ENCODE measurements around the gene TFF2.

TFF2 gene

DNA sequence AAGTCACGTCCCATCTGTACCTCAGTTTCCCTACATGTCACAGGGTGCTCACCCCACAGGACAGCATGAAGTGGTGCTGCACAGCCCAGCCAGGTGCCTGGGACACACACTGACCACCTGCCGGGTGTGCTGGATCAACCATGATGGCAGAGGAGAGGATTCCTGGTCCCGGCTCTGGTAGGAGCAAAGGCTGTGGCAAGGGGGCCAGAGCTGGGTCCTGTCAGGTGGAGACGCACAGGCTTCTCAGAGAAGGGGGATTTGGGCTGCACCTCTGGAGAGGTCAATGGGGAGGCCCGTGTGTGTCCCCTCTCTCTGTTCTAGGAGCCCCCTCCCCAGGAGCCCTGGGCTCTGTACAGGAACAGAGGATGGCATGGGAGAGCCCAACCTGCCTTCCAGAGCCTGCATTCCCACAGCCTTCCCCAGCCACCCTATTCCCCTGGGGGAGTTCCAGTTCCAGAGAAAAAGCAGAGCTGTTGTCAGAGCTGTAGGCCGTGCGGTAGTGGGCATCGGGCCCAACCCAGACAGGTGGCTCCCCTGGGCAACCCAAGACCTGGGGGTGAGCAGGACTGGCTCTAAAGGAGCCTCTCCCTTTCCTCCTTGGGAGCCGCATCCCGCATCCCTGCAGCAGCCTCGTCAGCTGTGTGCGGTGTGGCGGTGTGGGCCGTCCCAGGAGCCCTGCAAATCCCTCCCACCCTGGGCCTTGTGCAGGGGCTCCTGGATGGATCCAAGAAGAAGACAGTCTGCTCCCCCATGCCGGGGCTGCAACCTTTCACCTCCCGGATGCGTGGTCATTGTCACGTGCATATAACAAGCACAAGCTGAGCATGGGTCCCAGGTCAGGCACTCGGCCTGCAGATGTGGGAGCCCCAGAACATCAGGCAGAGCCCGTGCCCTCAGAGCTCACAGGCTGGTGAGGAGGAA is 32.7 kb downstream of the TFF2 start:
- DNase-seq, result no peak

DNA sequence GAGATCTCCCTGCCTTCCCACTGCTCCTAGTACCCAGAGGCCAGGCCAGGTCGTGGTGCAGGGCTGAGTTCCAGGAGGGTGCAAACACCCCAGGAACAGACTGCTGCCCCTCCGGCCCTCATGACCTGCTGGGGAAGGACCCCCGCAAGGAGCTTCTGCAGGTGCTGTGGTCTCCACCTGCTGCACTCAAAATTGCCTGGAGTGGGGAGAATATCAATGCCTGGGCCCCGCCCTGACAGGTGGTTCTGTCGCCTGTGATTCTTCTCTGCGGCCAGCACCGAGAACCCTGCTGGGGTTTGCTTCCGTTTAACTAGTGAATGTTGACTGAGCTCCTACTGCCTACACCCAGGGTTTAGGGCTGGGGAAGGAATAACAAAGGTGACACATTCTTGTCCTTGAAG is 33.5 kb downstream of the TFF2 start:
- DNase-seq, result no peak

DNA sequence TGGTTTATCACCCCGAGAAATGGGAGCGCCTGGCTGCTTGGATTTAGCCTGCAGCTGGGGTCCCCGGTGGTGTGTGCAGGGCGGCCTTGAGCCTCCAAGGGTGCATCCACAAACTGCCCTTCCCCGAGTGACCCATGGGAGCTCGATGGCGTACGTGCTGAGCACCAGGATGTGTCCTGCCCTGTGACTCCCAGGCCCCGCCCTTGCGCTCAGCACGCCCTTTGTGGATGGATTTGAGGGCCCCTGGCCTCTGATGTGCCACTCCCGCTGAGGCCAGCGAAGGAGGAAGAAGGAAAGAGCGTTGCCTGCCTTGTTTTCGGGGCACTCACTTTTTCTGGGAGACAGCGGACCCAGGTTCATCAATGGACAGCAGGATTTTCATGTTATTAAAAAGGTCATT is 33.9 kb downstream of the TFF2 start:
- no peak for DNase-seq

DNA sequence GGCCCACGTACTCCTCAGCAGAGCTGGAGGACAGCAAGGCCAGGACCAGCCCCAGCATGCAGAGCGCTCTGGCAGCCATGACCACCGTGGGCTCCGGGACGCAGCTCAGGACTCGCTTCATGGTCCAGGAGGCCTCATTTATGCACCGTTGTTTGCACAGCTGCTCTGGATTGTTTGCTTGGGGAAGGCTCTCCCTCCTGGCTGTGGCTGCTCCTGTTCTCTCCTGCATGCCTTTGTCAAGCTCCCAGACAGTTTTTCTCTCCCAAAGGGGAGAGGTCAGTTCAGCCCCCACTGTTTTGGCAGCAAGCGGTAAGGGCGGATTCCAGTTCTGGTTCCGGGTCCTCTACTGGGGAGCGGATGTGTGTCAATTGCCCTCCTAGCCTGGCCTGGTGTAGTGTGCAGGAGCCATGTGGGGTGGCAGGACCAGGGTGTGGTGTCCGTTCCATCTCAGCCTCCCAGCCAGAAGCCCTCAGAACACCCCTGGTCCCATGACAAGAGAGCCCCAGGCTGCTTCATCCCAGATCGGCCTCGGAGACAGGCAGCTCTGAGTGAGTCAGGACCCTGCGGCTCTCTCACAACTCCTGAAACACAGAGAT is 35.4 kb downstream of the TFF2 start, which contains the start of gene TFF3:
TFF3 (minus strand) TSS at position 114 of the 596 bp plus-strand sequence; CDS start at position 79, 35 bp downstream.
- peak; percentile 32 for DNase-seq

DNA sequence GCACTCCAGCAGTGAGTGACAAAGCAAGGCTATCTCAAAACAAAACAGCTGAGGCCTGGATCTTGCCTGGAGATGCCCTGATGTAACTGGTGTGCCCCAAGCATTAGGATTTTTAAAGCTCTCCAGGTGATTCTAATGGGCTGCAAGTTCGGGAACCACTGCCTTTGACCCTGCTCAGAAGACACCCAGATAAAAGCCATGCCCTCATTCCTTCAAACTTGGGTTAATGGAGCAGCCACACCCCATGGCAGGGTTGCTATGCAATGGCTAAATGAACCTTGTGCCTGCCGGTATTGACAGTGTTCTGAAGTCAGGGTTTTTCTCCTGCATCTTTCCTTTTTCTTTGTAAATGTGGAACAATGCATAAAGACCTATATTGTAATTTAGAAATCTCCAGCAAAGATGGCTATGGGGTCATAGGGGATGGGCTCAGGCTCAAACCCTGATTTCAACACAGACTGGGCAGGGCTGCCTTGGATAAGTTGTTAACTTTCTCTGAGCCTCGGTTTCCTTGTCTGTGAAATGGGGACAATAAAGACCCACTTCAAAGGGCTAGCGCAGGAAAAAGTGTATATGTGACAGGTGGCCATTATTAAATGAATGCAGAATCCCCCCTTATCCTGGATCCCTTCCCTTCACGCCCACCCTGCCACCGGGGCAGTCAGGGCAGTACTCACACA is 36.0 kb downstream of the TFF2 start:
- no peak for DNase-seq

DNA sequence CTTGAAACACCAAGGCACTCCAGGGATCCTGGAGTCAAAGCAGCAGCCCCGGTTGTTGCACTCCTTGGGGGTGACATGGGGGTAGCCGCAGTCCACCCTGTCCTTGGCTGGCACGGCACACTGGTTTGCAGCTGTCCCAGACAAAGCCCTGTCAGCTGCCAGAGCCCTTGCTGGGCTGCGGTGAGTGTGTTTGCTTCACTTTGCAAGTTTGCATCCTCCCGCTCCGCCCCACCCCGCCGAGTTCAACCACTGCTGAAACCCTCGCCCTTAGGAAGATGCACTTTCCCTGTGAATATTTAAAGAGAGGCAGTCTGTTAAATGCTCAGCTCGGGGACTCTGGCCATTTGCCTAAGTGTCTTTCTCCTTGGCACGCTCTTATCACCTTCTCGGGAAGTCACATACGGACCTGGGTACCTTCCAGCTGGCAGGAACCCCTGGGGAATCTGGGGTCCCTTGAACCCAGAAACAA is 37.3 kb downstream of the TFF2 start:
- DNase-seq, result no peak

DNA sequence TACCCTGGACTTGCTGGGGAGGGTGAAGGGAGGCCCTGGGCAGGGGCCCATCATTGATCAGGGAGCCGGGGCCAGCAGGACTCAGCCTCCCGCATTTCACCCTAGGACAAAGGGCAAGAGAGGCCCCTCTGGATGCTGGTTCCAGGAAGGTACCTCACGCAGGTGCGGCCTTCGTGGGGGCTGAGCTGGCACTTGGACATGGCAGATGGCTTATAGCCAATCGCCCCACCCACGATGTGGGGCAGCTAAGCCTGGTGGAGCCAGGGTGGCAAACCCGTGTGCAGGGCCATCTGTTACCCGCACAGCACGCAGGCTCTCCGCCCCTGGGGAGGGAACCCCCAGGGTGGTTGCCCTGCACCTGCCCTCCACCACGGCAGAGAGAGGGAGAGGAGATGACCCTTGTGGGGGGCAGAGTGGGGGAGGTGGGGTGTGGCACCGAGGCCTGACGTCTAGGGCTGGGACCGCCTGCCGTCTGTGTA is 38.1 kb downstream of the TFF2 start:
- no peak for DNase-seq

DNA sequence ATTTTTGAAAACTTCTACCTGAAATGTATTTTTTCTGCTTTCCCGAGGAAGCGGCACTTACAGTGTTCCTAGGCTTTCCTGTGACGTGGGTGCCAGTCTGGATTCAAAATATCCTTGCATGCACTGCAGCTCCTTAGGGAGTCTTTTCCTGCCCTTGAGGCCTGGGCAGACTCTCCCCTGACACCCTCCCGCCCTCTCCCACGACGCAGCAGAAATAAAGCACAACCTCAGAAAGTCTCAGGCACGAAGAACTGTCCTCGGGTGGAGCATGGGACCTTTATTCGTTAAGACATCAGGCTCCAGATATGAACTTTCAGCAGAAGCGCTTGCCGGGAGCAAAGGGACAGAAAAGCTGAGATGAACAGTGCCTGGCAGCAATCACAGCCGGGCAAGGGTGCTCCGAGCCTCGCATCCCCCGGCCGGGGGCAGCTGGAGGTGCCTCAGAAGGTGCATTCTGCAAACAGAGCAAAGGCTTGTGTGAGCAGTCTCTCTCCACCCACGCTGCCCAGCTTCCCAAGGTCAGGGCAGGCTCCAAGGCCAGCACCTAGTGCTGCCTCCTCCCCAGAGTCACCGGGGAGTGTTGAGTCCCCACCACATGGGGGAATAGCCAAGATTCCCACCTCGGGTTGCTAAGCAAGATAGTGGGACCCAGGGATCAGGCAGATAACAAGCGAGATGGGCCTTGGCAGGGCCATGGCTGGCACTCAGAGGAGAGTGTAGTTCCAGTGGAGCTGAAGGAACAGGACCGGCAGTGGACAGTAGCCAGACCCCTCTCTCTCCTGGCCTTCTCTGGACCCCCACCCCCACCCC is 38.8 kb downstream of the TFF2 start:
- no peak for DNase-seq

DNA sequence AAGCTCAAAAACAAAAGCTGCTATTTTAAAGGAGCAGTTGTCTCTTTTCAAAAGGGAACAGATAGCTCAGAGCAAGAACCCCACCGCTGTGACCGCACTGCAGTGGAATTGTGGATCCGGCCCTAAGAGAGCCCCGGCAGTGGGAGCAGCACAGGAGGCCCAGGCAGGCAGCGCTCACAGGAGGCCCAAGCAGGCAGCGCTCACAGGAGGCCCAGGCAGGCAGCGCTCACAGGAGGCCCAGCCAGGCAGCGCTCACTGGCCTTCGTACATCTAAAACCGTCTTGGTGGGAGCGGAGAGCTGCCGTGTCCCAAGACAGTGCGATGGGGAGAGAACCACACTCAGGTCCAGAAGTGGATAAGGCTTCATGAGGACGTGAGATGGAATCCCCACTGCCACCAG is 39.6 kb downstream of the TFF2 start:
- DNase-seq, result no peak

DNA sequence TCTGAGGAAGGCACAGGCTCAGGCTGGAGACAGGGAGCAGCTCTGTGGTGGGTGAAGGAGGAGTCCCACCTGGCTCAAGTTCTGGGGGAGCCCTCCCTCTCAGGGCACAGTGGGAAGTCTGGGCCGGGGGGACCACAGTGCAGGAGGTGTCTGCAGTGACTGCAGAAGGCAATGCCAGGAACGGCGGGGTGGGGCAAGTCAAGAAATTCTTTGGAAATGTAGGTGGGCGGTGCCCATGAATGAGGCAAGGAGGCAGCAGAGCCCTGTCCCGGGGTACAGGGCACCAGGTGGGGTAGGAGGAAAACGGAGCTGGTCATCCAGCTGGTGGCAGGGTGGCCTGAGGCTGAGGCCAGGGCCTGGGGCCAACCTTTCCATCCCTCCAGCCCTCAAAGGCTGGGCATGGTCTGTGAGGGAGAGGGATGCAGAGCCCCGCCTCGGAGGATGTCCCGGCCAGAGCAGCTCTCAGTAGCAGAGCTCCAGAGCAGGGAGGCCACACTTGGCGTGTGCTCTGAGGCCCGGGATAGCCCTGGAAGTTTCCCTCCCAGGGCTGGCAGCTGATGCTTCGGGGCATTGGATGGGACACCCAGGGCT is 40.3 kb downstream of the TFF2 start:
- no peak for DNase-seq

DNA sequence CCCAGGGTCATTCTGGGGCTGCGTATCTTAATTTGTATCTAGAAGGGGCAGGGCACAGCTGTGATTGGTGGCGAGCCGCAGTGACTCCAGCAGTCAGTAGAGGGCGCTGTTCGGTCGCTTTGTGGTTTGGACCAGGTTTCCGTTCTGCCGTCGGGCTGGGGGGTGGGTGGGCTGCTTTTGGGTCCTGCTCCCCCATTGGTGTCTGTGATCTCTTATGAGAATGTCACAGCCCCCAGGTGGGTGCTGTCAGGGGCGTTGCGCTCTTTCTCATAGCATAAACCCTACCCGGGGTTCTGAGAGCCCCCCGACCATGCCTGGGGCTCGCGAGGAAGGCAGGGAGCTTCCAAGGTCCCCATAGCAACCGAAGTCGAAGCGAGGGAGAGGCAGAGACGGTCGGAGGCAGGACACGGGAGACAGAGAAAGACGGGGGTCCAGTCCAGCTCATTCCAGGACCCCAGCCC is 41.0 kb downstream of the TFF2 start:
- DNase-seq, result peak; percentile 10

DNA sequence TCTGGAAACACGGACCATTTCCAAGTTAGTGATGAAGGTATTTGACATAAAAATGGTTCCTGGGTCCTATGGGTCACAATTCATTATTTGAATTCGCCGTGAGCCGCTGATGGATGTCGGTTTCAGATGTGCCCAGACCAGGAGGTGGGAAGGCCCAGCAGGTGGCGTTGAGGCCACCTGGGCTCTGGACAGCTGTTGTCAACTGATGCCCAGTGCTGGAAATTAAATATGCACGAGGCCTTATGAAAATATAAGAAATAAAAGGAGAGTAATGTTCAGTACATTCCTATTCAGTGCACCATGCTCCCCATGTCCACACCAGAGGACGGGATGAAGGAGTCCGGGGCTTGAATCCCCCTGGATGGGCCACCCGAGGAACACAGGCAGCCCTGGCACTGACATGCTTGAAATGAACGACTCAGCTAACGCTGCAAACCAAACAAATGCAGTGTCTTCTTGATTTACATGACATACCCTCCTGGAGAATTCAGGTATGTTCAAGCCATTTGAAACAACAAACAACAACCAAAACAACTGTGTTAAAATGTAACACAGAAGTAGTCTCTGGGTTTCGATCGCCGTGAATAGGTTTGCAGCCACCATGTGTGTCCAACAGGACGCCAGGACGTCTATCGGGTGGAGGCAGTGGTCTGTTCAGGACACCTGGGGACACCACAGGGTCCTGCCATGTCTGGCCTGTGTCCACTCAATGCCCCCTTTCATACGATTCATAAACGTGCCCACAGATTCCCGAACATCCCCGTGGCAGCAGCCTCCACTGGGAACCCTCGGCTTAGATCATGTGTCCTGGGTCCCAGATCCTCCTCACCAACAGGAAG is 41.7 kb downstream of the TFF2 start:
- DNase-seq, result no peak

DNA sequence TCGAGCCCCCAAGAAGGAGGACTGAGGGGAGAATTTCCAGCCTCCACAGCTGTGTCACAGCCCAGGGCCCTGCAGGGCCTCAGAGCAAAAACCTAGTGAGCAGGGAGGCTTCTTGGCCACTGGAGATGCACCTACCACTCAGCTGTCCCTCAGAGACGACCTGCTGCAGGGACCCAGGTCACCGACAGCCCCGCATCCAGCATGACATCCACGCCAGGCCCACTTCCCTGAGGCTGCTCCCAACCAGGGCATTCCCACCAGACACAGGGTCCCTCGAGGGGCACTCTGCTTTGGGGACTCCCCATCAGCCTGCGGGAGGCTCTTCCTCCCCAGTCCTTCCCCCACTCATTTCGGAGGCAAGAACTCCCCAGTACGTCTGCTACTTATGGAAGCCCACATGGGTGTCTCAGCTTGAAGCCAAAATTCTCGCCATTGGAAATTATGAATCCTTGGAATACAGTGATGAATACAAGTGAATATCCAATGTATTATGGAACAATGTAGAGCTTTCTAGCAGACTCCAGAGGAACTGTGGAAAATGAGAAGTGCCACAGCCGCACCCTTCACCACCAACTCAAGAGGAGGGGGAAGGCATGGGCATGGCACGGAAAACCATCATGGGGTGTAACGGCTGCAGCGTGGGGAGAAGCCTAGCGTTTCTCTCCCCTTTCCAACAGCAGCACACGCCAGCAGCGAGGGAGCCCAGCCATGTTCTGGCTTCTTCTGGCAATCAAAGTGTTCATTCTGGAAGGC is 42.5 kb downstream of the TFF2 start:
- no peak for DNase-seq

DNA sequence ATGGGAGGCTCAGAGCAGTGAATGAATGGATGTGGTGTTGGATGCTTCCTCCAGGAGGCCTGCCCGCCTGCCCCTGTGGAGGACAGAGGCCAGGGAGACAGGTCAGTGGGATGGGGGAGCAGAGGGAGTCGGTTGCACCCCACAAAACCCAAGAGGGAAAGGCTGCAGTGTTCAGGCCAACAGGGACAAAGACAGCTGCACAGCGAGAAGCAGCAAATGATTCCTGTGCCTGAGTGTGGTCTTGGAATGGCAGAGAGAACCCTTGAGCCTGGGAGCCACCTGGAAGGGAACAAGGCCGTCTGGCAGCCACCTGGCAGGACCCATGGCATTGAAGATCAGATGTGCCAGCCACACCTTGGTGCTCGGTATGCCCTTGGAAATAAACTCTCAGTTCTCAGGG is 43.7 kb downstream of the TFF2 start:
- no peak for DNase-seq

DNA sequence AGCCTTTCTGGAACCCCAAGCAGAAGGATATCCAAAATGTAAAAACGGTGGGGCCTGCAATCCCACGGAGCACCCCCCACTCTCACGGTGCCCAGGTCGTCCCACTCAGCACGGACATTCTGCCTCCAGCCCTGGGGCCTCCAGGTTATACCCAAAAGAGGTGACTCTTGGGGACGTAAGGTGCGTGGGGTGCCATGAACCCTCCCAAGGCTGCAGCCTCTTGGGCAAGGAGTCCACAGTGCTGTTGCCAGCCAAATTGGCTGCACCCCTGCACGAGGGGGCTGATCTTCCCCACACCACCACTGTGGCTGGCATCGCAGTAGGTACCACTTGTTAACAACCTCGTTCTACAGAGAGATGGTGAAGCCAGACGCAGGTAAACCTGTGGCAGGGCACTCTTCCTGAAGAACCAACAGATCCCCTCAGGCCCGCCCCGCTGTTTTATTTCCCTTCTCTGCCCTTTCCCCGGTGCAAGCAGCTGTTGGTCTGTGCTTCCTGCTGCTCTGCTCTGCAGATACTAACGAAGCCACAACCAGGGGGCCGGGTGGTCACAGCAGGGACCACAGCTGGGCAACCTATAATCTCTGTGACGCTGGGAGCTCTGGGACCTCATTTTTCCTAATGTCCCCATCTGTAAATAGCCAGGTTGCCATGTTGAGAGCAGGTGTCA is 44.3 kb downstream of the TFF2 start:
- DNase-seq, result no peak

DNA sequence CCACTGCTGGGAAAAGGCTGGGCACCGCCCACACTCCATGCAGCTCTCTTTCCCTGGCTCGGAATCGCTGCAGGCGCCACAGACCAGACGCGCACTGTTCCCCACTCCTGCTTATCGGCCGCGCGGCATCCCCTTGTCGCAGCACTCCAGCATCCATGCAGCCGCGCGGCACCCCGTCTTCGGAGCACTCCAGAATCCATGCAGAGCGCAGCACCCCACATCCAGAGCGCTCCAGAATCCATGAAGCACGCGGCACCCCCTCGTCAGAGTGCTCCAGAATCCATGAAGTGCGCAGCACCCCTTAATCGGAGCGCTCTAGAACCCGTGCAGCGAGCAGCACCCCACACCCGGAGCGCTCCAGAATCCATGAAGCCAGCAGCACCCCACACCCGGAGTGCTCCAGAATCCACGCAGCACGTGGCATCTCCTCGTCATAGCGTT is 45.1 kb downstream of the TFF2 start:
- DNase-seq, result no peak

DNA sequence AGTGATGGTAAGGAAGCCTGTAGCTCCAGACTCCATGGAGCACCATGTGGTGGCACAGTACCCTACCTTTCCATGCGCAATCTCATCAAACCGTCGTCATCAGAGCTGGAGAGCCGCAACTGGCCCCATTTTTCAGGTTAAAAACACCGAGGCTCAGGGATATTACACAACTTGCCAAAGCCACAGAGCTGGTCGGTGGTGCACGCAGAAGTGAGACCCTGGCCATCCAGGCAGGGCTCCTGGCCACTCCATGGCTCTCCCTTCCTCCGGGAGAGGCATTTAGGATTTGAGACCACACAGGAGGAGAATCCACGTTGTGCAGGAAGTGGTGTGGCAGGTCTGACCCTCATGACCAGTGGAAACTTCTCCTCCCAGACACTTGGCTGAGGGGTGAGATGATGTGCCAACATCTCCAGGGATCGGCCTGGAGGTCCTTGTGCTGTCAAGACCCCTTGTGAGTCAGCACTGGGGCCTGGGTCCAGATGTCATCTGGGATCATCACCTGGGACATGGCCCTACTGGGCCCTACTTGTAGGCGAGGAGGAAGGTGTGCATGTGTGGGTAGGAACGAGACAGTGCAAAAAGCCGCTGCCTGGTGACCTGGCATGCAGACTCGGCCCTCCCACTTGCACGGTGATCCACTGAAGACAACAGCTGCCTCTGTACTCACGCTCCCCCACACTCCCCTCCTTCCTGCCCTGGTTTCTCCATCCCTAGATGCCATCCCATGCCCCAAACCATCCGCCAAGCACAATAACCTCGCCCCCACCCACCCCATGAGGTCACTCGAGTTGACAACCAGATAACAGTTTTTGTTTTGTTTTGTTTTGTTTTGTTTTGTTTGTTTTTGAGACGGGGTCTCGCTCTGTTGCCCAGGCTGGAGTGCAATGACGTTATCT is 46.0 kb downstream of the TFF2 start:
- DNase-seq, result no peak

DNA sequence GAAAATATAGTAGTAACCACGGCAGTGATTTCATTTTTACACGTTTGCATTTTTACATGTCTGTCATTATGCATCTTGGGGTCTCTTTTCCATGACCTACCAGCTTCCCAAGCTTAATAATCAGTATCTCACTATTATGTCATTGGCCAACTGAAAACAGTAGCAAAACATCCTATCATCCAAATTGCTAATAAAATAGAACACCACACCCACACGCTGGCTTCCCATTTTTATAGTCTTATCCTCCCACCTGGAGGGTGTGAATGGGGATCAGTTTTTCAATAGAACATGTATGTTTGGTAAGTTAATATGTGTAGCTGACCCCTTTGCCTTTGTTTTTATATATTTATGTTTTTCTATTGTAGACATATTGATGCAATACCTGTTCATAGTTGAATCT is 47.4 kb downstream of the TFF2 start:
- no peak for DNase-seq

DNA sequence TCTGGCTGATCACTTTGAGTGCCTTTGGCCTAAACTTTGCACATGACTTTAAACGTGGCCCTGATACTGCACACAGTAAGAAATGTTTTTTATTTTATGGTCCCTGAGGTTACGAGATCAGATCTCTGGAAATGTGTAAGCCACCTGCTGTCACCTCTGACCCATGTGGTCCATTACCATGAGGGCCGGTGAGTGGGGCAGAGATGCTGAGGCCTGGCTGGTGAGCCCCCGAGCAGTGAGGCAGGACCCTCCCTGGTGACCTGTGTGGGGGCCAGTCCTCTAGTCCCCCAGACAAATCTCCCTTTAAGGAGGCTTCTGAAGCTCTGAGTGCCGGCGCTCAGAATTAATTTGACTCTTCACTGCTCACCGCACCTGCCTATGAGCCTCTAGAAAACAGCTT is 48.0 kb downstream of the TFF2 start:
- DNase-seq, result no peak
